HG03045 (cell line): Measurements from ENCODE around the gene ARF1.

Experiments
- ATAC-seq: cut with Tn5 transposase; IDR thresholded peaks from one replicate; pipeline ENCODE4 v1.9.1; 2021; ENCODE audit warnings: mild to moderate bottlenecking, moderate library complexity; ENCODE audit not compliant: unreplicated experiment

ARF1 gene

GRCh38 chr1:228084325-228084724 is 1.8 kb downstream of the ARF1 start:
- no peak for ATAC-seq

GRCh38 chr1:228084797-228085196 is 2.3 kb downstream of the ARF1 start:
- ATAC-seq: no peak

GRCh38 chr1:228085287-228085951 is 2.9 kb downstream of the ARF1 start:
- ATAC-seq: no peak

DNA sequence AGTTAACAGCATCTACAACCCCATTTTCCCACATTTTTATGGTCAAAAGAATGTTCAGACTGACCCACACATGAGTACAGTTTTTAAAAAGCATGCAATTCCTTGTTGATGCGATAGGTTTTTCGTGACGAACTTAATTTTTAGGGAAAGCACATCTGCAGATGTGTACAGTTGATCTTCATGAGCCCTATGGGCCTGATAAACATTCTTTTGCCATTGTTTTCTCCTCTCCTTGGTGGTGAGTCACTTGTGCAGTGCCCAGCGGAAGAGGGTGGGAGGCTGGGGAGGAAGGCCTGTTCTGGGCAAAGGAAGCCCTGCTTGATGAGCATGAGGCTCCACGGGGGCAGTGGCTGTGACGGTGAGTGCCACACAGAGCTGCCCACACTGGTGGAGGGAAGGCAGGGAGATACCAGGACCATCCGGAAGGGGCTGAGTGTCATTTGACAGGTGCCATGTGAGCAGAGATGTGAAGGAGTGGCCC is 5.3 kb downstream of the ARF1 start:
- no peak for ATAC-seq

DNA sequence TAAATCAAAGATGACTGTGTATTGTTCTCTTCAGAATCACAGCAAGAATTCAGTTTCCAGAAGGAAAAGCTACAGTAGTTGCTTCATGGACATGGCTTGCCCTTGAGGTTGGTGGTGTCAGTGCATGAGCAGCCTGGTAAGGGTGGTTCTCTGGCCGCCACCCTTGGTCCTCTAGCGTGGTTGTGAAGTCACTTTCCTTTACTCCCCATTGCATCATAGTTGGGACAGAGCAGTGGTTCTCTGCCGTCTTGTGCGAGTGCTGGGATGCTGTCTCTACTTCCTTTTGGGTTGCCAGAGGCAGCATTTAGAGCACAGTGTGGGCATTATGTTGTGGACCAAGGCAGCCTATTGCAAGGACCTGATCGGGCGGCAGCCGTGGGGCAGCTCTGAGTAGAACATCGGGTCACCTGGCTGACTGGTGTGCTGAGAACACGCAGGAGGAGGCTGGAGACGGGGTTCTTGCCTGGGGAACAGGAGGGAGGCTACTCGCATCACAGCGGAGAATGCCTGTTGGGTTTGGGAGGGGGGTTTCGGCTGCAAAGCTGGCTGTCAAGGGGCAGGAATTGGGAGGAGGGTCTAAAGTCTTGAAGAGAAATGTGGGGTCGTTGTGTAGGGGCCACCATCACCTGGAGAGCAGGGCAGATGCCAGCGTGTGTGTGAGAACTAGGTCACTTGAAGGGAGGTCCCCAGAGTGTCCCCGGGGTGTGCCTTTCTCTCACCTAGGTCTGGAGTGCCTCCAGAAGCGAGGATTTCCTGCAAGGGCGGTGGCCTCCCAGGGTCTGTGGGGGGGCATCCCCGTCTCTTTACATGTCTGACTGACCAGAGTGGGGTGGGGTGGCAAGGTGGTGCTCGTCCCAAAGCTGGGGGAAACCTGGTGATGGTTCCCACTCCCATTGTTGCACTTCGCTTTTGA is 6.3 kb downstream of the ARF1 start:
- ATAC-seq: no peak

DNA sequence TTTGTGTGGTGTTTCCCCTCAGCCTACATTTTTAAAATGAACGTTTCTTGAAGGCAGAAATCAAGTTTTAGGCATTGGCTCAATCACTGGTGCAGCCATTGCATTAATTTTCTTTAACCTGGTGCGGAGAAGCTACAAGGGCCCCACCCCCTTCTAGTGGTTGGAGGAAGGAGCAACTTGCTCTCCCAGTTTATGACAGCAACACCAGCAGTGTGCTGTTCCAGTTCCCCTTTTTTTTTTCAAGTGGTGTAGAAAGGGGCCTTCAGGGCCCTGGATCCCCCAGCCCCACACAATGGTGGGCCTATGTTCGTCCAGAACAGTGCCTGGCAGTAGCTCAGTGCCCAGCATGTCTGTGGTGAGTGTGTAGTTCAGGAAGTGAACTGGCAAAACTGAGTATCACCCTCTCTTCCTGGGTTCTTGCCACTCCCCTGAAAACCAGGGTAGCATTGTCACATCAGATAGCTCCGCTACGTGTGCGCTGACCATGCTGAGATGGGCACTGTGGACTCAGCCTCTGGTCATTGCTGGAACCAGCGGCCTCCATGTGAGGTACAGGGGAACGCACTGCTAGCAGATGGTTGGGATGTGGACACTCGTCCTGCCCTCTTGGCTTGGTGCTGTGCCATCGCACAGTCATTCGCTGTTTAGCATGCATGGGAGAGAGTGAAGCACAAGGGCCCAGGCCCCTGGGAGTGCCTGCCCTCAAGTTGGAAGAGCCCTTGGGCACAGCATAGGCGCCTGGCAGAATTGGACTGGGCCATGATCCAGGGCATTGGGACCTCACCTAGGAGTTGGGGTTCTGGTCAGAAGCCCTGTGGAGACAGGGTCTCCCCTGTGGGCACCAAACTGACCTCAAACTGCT is 7.2 kb downstream of the ARF1 start:
- no peak for ATAC-seq

DNA sequence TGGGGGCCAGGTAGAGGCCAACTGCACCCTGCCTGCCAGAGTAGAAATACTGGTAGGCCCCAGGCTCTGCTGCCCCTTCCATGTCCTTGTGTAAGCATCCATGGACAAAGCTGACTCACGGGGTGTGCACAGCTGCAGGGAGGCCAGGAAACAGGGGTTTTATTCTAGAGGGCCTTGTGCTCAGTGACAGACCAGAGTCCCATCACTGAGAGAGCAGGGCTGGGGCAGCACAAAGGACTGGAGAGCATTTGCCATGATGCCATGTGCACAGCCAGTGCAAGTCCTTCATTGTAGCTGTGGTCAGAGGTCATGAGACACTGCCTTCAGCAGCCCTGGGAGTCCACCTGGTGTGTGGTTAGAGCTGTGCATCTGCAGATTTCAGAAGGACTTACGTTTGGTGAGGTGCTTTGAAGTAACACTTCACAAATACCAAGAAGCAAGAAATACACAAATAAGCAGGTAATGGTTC is 8.1 kb downstream of the ARF1 start:
- ATAC-seq: no peak

- ATAC-seq: no peak
These were observed 8.6 kb downstream of the ARF1 start for GRCh38 chr1:228091084-228091483.

DNA sequence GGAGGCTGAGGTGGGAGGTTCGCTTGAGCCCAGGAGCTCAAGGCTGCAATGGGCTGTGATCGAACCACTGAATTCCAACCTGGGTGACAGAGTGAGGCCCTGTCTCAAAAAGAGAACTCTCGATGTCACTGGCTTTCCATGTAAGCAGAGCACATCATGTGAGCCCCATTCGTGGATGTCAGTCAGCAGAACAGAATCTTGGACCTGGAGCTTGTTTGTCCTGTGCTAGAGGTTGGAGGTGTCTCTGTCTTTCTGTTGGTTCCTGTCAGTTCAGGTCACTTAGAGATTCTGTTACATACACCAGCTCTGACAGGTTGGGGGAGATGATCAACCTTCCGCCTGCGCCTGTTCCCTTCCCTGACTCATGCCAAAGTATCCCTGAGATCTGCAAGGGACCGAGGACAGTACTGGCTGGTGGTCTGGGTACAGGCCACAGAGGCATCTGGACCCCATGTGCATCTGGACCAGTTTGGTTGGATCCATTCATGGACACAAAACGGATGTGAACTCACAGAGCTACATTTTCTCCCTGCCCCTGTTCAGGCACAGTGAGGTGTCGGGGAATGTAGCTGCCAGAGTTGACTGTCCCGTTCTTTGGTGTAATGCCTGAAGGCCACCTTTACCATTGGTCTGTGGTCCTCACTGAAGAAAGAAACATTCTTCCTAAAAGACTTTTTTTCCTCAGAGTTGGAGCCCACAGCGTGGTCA is 10.0 kb downstream of the ARF1 start:
- no peak for ATAC-seq

DNA sequence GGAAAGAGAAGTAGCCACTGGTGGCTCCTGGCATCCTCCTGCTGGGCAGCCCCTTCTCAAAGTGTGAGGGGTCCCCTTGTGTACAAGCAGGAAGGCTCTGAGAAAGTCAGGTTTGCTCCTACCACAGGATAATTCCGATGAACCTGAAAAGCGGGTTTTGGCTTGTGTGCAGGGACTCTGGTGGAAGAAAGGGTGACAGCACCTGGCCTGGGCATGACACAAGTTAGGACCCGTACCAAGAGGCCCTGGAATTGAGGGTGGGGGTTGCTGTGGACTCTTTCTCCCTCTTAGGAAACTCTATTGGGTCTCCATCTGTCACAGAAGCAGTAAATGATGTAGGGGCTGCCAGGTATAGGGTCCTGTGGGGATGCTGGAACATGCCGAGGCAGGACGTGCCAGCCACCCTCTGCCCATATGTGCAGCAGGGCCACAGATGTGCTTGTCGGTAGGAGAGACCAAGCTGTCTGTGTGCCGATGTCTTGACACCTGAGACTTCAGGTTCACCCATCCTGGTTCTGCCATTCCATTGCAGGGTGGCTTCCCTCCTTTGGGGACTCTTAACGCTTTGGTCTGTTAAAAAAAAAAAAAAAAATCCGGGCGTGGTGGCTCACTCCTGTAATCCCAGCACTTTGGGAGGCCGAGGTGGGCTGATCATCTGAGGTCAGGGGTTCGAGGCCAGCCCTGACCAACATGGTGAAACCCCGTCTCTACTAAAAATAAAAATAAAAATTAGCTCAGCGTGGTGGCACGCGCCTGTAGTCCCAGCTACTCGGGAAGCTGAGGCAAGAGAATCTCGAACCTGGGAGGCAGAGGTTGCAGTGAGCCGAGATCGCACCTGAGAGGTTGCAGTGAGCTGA is 10.8 kb downstream of the ARF1 start:
- ATAC-seq: no peak

- ATAC-seq: no peak
These were observed 12.0 kb downstream of the ARF1 start for GRCh38 chr1:228094432-228095016.

GRCh38 chr1:228095161-228095560 is 12.7 kb downstream of the ARF1 start:
- no peak for ATAC-seq

- no peak for ATAC-seq
These were observed 13.4 kb downstream of the ARF1 start for GRCh38 chr1:228095938-228096337.

- ATAC-seq: no peak
These were observed 14.2 kb downstream of the ARF1 start for GRCh38 chr1:228096416-228097332.

GRCh38 chr1:228097333-228098081 is 15.0 kb downstream of the ARF1 start:
- ATAC-seq: no peak

DNA sequence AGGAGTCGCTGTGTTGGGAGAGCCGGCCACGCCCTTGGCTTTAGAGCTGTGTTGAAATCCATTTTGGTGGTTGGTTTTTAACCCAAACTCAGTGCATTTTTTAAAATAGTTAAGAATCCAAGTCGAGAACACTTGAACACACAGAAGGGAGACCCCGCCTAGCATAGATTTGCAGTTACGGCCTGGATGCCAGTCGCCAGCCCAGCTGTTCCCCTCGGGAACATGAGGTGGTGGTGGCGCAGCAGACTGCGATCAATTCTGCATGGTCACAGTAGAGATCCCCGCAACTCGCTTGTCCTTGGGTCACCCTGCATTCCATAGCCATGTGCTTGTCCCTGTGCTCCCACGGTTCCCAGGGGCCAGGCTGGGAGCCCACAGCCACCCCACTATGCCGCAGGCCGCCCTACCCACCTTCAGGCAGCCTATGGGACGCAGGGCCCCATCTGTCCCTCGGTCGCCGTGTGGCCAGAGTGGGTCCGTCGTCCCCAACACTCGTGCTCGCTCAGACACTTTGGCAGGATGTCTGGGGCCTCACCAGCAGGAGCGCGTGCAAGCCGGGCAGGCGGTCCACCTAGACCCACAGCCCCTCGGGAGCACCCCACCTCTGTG is 15.9 kb downstream of the ARF1 start:
- ATAC-seq: no peak

DNA sequence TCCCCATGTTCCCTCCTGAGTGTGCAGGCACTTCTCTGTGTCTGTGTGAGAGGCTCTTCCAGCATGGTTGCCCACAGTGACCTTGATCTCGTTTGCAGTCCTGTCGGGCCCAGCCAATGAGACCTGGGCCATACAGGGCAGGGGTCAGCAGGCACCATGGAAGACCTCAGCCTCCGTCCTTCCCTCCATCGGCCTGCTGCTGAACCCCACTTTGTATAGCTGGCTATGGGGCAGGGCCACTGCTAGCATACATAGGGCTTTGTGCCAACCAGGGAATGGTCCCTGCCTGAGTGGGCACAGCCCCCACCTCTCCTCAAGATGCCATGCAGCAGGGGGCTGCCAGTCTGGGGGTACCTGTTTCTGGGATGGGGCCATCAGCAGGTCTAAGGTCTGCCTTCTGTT is 16.8 kb downstream of the ARF1 start:
- ATAC-seq: no peak
